ENCODE data around the gene KNCN.

The KNCN gene

DNA sequence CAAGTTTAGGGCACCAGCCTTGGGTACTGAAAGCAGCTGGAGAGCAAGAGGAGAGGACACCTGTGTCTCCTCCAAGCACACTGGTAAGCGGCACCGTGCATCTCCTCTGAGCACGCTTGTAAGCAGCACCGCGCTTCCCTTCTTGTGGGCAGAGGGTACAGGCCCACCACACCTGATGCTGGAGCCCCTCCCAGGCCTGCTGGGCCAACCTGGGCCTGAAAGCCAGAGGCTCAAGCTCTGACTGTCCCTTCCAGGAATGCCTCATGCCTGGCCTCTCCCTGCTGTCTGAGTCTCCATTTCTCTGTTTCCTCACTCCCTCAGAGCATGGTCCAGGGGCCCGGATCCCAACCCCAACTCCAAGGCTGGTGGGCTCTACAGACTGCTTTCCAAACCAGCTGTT, 35.9 kb downstream of the KNCN start:
- no peak overlapping the region for H3K4me3 ChIP-seq (ENCODE audit: low read depth, low read length)
- no peak overlapping the region for H3K27ac ChIP-seq
- H3K9me3 ChIP-seq (ENCODE audit: severe bottlenecking) = no peaks in the 10 kb centered on the region
- TF ChIP-seq CTCF (IDR thresholded peaks at IDR 0.05; ENCODE audit: low read depth, low read length) = no peak
- no peaks in the 10 kb centered on the region for H3K36me3 ChIP-seq
- H3K27me3 ChIP-seq (ENCODE audit: insufficient read depth, low read depth, severe bottlenecking) = no peaks in the 10 kb centered on the region
- DNase-seq = no peak

- no peak for TF ChIP-seq CTCF (IDR thresholded peaks at IDR 0.05; ENCODE audit: low read depth, low read length)
- no peaks in the 10 kb centered on the region for H3K9me3 ChIP-seq (ENCODE audit: severe bottlenecking)
- no peak overlapping the region for H3K27ac ChIP-seq
- H3K4me3 ChIP-seq (ENCODE audit: low read depth, low read length) = no peak overlapping the region
- no peaks in the 10 kb centered on the region for H3K36me3 ChIP-seq
- H3K27me3 ChIP-seq (ENCODE audit: insufficient read depth, low read depth, severe bottlenecking) = no peaks in the 10 kb centered on the region
- DNase-seq = no peak
Observed at GRCh38 chr1:46513536-46513935, 37.9 kb downstream of the KNCN start.

GRCh38 chr1:46512792-46513190, 38.7 kb downstream of the KNCN start:
- H3K27ac ChIP-seq = no peak overlapping the region
- H3K27me3 ChIP-seq (ENCODE audit: insufficient read depth, low read depth, severe bottlenecking) = no peaks in the 10 kb centered on the region
- DNase-seq = no peak
- TF ChIP-seq CTCF (IDR thresholded peaks at IDR 0.05; ENCODE audit: low read depth, low read length) = no peak
- H3K9me3 ChIP-seq (ENCODE audit: severe bottlenecking) = no peaks in the 10 kb centered on the region
- no peak overlapping the region for H3K4me3 ChIP-seq (ENCODE audit: low read depth, low read length)
- no peaks in the 10 kb centered on the region for H3K36me3 ChIP-seq

DNA sequence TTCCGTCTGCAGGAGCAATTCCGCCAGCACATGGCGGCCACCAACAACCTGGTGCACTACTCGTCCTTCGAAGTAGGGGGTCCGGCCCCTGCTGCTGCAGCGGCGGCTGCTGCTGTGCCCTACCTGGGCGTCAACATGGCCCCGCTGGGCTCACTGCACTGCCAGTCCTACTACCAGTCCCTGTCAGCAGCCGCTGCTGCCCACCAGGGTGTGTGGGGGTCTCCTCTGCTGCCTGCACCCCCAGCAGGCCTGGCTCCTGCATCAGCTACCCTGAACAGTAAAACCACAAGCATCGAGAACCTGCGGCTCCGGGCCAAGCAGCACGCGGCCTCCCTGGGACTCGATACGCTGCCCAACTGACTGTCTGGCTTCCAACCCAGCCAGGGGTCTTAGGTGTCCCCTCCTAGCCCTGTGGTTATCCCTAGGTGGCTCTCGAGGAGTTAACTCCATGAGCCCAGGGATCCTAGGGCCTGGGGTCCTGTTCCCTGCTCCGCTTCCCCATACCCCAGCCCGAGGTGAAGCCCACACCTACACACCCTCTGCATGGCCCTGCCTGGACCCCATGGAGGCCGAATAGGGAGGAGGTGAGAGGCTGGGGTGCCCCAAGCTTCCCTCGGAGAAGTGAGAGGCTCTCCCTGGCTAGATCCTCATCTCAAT, 39.2 kb downstream of the KNCN start:
- H3K27me3 ChIP-seq (ENCODE audit: insufficient read depth, low read depth, severe bottlenecking) = no peaks in the 10 kb centered on the region
- no peak overlapping the region for H3K27ac ChIP-seq
- DNase-seq = no peak
- no peak for TF ChIP-seq CTCF (IDR thresholded peaks at IDR 0.05; ENCODE audit: low read depth, low read length)
- H3K4me3 ChIP-seq (ENCODE audit: low read depth, low read length) = no peak overlapping the region
- H3K36me3 ChIP-seq = no peaks in the 10 kb centered on the region
- H3K9me3 ChIP-seq (ENCODE audit: severe bottlenecking) = no peaks in the 10 kb centered on the region

GRCh38 chr1:46510998-46511365, 40.5 kb downstream of the KNCN start:
- no peaks in the 10 kb centered on the region for H3K27me3 ChIP-seq (ENCODE audit: insufficient read depth, low read depth, severe bottlenecking)
- H3K4me3 ChIP-seq (ENCODE audit: low read depth, low read length) = no peak overlapping the region
- H3K36me3 ChIP-seq = no peaks in the 10 kb centered on the region
- no peak for TF ChIP-seq CTCF (IDR thresholded peaks at IDR 0.05; ENCODE audit: low read depth, low read length)
- DNase-seq = no peak
- no peak overlapping the region for H3K27ac ChIP-seq
- H3K9me3 ChIP-seq (ENCODE audit: severe bottlenecking) = no peaks in the 10 kb centered on the region

DNA sequence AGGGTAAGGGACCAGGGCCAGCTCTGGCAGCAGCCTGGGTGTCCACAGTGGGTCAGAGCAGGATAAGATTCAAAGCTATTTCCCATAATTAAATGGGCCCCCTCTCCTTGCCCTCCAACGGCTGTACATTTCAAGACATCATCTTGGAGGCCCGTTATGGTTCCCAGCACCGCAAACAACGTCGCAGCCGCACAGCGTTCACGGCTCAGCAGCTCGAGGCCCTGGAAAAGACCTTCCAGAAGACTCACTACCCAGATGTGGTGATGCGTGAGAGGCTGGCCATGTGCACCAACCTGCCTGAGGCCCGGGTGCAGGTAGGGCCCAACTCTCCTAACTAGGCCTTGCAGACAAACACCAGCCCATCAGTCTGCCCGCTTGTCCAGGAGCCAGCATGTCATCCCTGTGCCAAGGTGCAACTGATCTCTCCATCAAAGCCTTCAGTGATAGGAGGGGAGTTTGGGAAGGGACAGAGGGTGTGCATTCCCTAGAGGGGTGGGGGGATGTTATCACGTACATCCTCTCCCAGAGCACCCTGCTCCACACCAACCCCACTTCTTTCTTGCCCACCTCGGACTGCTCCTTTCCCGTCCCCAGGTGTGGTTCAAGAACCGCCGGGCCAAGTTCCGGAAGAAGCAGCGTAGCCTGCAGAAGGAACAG, 41.0 kb downstream of the KNCN start:
- DNase-seq = no peak
- no peak overlapping the region for H3K4me3 ChIP-seq (ENCODE audit: low read depth, low read length)
- no peak for TF ChIP-seq CTCF (IDR thresholded peaks at IDR 0.05; ENCODE audit: low read depth, low read length)
- H3K36me3 ChIP-seq = no peaks in the 10 kb centered on the region
- H3K27ac ChIP-seq = no peak overlapping the region
- H3K9me3 ChIP-seq (ENCODE audit: severe bottlenecking) = no peaks in the 10 kb centered on the region
- no peaks in the 10 kb centered on the region for H3K27me3 ChIP-seq (ENCODE audit: insufficient read depth, low read depth, severe bottlenecking)

Measured in WERI-Rb-1 (cell line).